NCI-H82 treated with DMSO at 0.1 percent for 48 hours (cell line): ENCODE measurements around the gene NEDD8.
"Not testable (repeated sequence)": the region's sequence is repeated elsewhere in the genome, so short reads cannot be mapped to it uniquely, and the experiment has no call there.

ENCODE experiments used
- DNase-seq: peaks from one replicate; lab custom pipeline; 2025; ENCODE audit not compliant: unreplicated experiment; lab: John Stamatoyannopoulos, UW

The NEDD8 gene

GRCh38 chr14:24228902-24229301, 3.3 kb downstream of the NEDD8 start:
- DNase-seq, result no peak

- no peak for DNase-seq
Measured at GRCh38 chr14:24226473-24226872, 5.7 kb downstream of the NEDD8 start.

- DNase-seq, result no peak
Measured at GRCh38 chr14:24224618-24225071, 7.5 kb downstream of the NEDD8 start.

GRCh38 chr14:24222987-24223386, 9.2 kb downstream of the NEDD8 start:
- not testable (repeated sequence) for DNase-seq

GRCh38 chr14:24219521-24219920, 12.6 kb downstream of the NEDD8 start:
- no peak for DNase-seq

GRCh38 chr14:24219080-24219479, 13.1 kb downstream of the NEDD8 start:
- DNase-seq, result no peak

- DNase-seq, result not testable (repeated sequence)
Measured at GRCh38 chr14:24216876-24217275, 15.3 kb downstream of the NEDD8 start.

- no peak for DNase-seq
Measured at GRCh38 chr14:24216345-24216699, 15.8 kb downstream of the NEDD8 start.

- peak; percentile 48 for DNase-seq
Measured at GRCh38 chr14:24215495-24216344, 16.4 kb downstream of the NEDD8 start, which contains the start of gene MDP1. MDP1 (minus strand) TSS chr14:24216066; CDS start chr14:24215955, 111 bp downstream.

GRCh38 chr14:24213866-24214662, 18.1 kb downstream of the NEDD8 start:
- no peak for DNase-seq

- peak; percentile 79 for DNase-seq
Measured at GRCh38 chr14:24212924-24213865, 19.0 kb downstream of the NEDD8 start, which contains the start of gene CHMP4A. CHMP4A (minus strand) TSS chr14:24213488; CDS start chr14:24213439, 49 bp downstream.

- DNase-seq, result no peak
Measured at GRCh38 chr14:24211311-24211710, 20.9 kb downstream of the NEDD8 start.

GRCh38 chr14:24207625-24208024, 24.5 kb downstream of the NEDD8 start:
- no peak for DNase-seq

GRCh38 chr14:24207104-24207551, 25.0 kb downstream of the NEDD8 start:
- no peak for DNase-seq

- no peak for DNase-seq
Measured at GRCh38 chr14:24206260-24207103, 25.7 kb downstream of the NEDD8 start.

GRCh38 chr14:24204163-24205146, 27.7 kb downstream of the NEDD8 start:
- peak; percentile 29 for DNase-seq

GRCh38 chr14:24203249-24203886, 28.8 kb downstream of the NEDD8 start:
- not testable (repeated sequence) for DNase-seq

GRCh38 chr14:24202538-24202937, 29.6 kb downstream of the NEDD8 start:
- not testable (repeated sequence) for DNase-seq
